Choroid plexus epithelial cell (primary cell): ENCODE data around the gene PEX3.

Experiments used
- DNase-seq: peaks from one replicate; pipeline ENCODE4 v3.0.0-alpha.2; 2010; ENCODE audit warnings: low read depth
- H3K4me3 ChIP-seq: 2 replicates; pipeline ENCODE4 v1.5.1; 2011; ENCODE audit warnings: low read depth, mild to moderate bottlenecking, control low read depth, low read length, moderate library complexity
- CTCF ChIP-seq: conservative IDR thresholded peaks from 2 replicates; pipeline ENCODE4 v1.5.1; 2011; ENCODE audit warnings: low read depth, mild to moderate bottlenecking, control low read depth, inconsistent platforms, low read length, moderate library complexity

PEX3 gene

DNA sequence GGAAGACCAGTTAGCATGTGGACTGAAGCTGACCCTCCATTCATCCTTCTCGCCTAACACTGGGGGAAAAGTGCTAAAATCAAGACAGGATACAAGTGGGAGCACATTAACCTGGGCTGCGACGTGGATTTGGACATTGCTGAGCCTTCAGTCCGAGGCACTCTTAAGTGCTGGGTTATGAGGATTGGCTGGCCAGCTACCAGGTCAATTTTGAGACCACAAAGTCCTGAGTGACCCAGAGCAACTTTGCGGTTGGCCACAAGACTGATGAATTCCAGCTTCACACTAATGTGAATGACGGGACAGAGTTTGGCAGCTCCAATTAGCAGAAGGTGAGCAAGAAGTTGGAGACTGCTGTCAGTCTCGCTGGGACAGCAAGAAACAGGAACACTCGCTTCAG, 40.2 kb downstream of the PEX3 start:
- no peak for DNase-seq
- no peak overlapping the region for H3K4me3 ChIP-seq
- no peak for TF ChIP-seq CTCF

DNA sequence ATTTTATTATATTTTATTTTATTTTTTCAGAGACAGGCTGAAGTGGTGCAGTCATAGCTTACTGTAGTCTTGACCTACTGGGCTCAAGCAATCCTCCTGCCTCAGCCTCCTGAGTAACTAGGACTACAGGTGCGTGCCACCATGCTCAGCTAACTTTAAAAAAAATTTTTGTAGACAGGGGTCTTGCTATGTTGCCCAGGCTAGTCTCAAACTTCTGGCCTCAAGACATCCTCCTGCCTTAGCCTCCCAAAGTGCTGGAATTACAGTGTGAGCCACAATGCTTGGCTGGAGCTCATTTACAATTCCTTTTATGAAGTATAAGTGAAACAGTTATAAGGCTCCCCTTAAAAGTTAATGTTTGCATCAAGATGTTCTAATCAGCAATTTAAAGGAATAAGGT, 46.4 kb downstream of the PEX3 start:
- no peak overlapping the region for H3K4me3 ChIP-seq
- DNase-seq: no peak
- TF ChIP-seq CTCF: no peak

DNA sequence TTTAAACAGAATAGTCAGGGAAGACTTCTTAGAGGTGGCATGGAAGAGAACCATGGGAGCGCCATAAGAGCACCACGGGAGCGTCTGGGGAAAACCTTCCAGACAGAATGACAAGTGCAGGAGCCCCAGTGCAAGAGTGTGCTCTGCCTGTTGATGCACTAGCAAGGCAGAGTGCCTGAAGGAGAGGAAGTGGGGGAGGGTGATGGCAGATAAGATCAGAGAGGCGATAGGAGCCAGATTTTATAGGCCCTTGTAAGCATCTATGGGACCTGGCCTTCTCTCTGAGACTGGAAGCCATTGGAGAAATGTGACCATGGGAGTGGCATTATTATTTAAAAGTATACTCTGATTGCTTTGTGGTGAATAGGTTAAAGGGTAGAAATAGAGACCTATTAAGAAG, 47.8 kb downstream of the PEX3 start:
- DNase-seq: no peak
- TF ChIP-seq CTCF: no peak

DNA sequence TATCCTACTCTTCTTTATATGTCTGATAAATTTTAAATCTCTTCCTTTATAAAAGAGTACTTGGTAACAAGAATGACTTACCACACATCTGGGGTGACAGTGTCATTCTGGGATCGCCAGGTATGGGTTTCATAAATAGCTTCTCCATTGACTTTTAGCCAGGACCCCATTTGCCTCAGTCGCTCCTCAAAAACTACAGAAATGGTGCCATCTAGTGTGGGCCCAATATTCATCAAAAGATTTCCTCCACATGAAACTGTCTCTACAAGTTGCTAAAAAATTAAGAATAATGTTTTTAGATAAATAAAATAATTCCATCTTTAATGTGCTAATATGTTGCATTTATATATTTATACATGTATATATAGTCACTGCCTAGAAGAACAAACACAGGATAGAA, 51.2 kb downstream of the PEX3 start:
- no peak for DNase-seq

More for the DNA sequence above, 47.8 kb downstream of the PEX3 start:
- no peak overlapping the region for H3K4me3 ChIP-seq

DNA sequence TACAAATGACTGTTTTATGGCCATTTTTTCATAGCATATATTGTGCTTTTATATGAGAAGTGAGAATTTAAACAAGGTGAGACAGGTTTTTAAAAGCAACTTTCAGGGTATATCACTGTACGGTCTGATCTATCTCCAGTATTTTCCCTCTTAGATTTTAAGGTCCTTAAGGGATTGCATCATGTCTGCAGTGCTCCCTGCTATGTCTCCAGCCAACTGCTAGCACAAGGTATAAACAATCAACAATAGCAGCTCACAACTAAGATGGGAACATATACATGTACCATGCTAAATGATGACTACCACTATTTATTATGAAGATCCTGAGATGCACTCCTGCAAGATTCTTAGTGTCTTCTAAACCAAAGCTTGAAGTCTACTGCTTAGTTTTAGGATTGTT, 53.8 kb downstream of the PEX3 start:
- DNase-seq: peak; percentile 45
- H3K4me3 ChIP-seq: no peak overlapping the region
- no peak for TF ChIP-seq CTCF

More for the DNA sequence above, 51.2 kb downstream of the PEX3 start:
- TF ChIP-seq CTCF: peak; percentile 35
- no peak overlapping the region for H3K4me3 ChIP-seq

- no peak for DNase-seq
- no peak overlapping the region for H3K4me3 ChIP-seq
- no peak for TF ChIP-seq CTCF
Observed at GRCh38 chr6:143505111-143505510, 54.5 kb downstream of the PEX3 start.

GRCh38 chr6:143505537-143505936, 54.9 kb downstream of the PEX3 start:
- TF ChIP-seq CTCF: no peak
- no peak for DNase-seq
- H3K4me3 ChIP-seq: no peak overlapping the region
